K562 (cell line): Measurements from ENCODE around the gene TDRKH. TPM values are rescaled to one million over a fixed set of nuclear protein-coding genes. Genes with fewer than 3 reads are reported as not detected.

Experiments used
- CAMTA2 ChIP-seq: fragments of 250-450 bp; sonication (Bioruptor Pico); conservative IDR thresholded peaks from 2 replicates; pipeline ENCODE4 v1.5.1; 2022
- CBX5 ChIP-seq: IDR thresholded peaks from 2 replicates; pipeline ENCODE4 v1.6.1; 2014; ENCODE audit warnings: low read depth, borderline replicate concordance
- DIDO1 ChIP-seq: fragments of 450-650 bp; IDR thresholded peaks from 2 replicates; pipeline ENCODE4 v1.6.1; 2016; ENCODE audit warnings: low read depth, missing biosample characterization, missing genetic modification characterization
- GATA2 ChIP-seq: sonication (generic); formaldehyde crosslinking; IDR thresholded peaks from 2 replicates; pipeline ENCODE4 v1.4.0; 2020; ENCODE audit warnings: mild to moderate bottlenecking, missing genetic modification reagents
- HLTF ChIP-seq: fragments of 450-650 bp; IDR thresholded peaks from 2 replicates; pipeline ENCODE4 v1.6.1; 2016
- KLF6 ChIP-seq: fragments of 250-450 bp; sonication (Bioruptor Pico); IDR thresholded peaks from 2 replicates; pipeline ENCODE4 v1.4.0; 2020; ENCODE audit warnings: mild to moderate bottlenecking, moderate library complexity, borderline replicate concordance
- MCM7 ChIP-seq, 2 experiments: fragments of 450-650 bp; IDR thresholded peaks; 2 replicates each; pipeline ENCODE4 v1.6.1; 2016 to 2018
- NFIX ChIP-seq: fragments of 250-450 bp; sonication (Bioruptor Pico); IDR thresholded peaks from 2 replicates; pipeline ENCODE4 v1.4.0; 2020; ENCODE audit warnings: low read depth, mild to moderate bottlenecking, moderate library complexity
- POLR3A ChIP-seq: IDR thresholded peaks from 2 replicates; pipeline ENCODE4 v1.6.1; 2011; ENCODE audit warnings: borderline replicate concordance, mild to moderate bottlenecking, moderate library complexity; ENCODE audit not compliant: insufficient read length, insufficient read depth; ENCODE audit errors: extremely low read depth
- RAD51 ChIP-seq: fragments of 450-650 bp; IDR thresholded peaks from 2 replicates; pipeline ENCODE4 v1.7.1; 2016; ENCODE audit warnings: low read depth, mild to moderate bottlenecking, borderline replicate concordance
- TRIM25 ChIP-seq: fragments of 450-650 bp; IDR thresholded peaks from 2 replicates; pipeline ENCODE4 v1.7.0; 2016; ENCODE audit warnings: borderline replicate concordance
- ZNF609 ChIP-seq: sonication (generic); formaldehyde crosslinking; IDR thresholded peaks from 2 replicates; pipeline ENCODE4 v1.8.1; 2023; ENCODE audit warnings: missing genetic modification reagents, mild to moderate bottlenecking, borderline replicate concordance
- ZSCAN32 ChIP-seq: fragments of 450-650 bp; formaldehyde crosslinking; IDR thresholded peaks from 2 replicates; pipeline ENCODE4 v1.4.0; 2020; ENCODE audit warnings: mild to moderate bottlenecking, moderate library complexity
- polyA plus RNA-seq, 8 experiments: library from polyadenylated mRNA; depleted of rRNA in 4 of 8; stranded (reverse) in 5 of 8; unstranded in 3 of 8; fragments of >200 nt; fragmentation: Nextera tagmentation in 2 of 8; fragmentation: Illumina TruSeq in 1 of 8; extraction: Ambion mirVana in 2 of 8; extraction: Trizol in 1 of 8; gene quantifications; 2 replicates each; pipeline versions ENCODE4 v1.2.1 to v1.2.3, GENCODE V29; 2011 to 2014; ENCODE audit warnings: inconsistent platforms in 1 of 8, missing spikeins in 1 of 8
- total RNA-seq, 7 experiments: library from RNA; depleted of rRNA in 6 of 7; stranded (reverse); fragments of >200 nt in 6 of 7; fragmentation: Illumina TruSeq in 2 of 7; extraction: Trizol in 2 of 7; gene quantifications; 2 replicates each; pipeline versions ENCODE4 v1.2.1 to v1.2.3, GENCODE V29; 2011 to 2021; ENCODE audit warnings: low replicate concordance in 1 of 7
- TF ChIP-seq, protein P1 (sequence below): sonication (generic); formaldehyde crosslinking; IDR thresholded peaks from 2 replicates; pipeline ENCODE4 v1.8.1; 2023; ENCODE audit warnings: mild to moderate bottlenecking, missing genetic modification reagents
- TF ChIP-seq, protein P2 (sequence below): fragments of 250-450 bp; sonication (Bioruptor Pico); IDR thresholded peaks from 2 replicates; pipeline ENCODE4 v1.5.0; 2021

The TDRKH gene
- total and polyA plus RNA-seq, 9 of the 15 experiments (the other 6 are each of a cell fraction or from before 2014, with no cell fraction given) = 4.3 to 21.3 (median 8.4) TPM

DNA sequence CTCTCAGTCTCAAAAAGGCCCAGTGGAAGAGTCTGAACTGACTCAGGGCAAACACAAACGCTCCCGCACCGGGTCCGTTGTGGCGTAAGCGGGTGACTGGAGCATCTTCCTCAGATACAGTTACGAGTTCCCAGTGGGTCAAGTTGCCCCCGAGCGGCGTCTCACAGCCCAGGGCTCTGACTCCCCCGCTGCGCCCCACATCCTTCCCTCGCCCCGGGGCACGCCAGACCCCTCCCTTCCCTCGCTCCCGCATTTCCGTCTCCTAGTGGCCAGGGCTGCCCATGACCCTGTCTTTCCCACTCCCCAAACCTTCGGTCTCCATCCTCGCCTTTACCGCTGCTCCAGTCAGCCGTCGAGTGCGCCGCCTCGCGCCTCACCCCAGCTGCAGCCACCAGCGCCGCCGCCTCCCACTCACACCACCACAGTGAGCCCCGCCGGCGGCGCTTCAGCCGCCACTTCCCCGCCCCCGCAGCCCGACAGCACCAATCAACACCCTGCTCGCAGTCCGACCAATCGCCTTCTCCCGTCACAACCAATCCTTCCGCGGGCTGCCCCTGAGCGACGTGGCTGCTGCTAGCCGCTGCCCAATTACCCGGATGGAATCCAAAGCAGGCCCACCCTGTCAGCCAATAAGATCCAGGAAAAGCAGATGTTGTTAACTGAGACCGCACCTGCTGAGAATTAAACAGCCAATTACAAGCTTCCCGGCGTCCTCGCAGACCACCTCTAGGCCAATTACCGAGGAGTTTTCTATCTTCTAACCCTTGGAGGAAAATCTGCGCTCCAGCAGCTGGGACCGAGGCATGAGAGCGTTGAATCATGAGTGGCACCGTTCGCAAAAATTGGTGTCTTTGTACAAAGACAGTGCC, at the start of gene TDRKH (continued):
- no peak for TF ChIP-seq RAD51
- TF ChIP-seq CBX5 = peak; percentile 60; the same call in 1 of the 2 replicates
- peak; percentile 87; the same call in 1 of the 2 replicates for TF ChIP-seq ZNF609 (CRISPR knock-in tag)
- no peak for TF ChIP-seq KLF6 (CRISPR knock-in tag)
- peak; percentile 86; the same call in 1 of the 2 replicates for TF ChIP-seq HLTF
- no peak for TF ChIP-seq MCM7 (IDR thresholded peaks at IDR 0.05)
- TF ChIP-seq NFIX (CRISPR knock-in tag) = no peak
- TF ChIP-seq CAMTA2 (CRISPR knock-in tag) = no peak
- TF ChIP-seq GATA2 (CRISPR knock-in tag) = no peak
- TF ChIP-seq ZSCAN32 (CRISPR knock-in tag) = no peak
- no peak for TF ChIP-seq TRIM25
- TF ChIP-seq DIDO1 (tag) = no peak; the same call in 1 of the 2 replicates
- TF ChIP-seq POLR3A = no peak
- TF ChIP-seq, protein P1, sequence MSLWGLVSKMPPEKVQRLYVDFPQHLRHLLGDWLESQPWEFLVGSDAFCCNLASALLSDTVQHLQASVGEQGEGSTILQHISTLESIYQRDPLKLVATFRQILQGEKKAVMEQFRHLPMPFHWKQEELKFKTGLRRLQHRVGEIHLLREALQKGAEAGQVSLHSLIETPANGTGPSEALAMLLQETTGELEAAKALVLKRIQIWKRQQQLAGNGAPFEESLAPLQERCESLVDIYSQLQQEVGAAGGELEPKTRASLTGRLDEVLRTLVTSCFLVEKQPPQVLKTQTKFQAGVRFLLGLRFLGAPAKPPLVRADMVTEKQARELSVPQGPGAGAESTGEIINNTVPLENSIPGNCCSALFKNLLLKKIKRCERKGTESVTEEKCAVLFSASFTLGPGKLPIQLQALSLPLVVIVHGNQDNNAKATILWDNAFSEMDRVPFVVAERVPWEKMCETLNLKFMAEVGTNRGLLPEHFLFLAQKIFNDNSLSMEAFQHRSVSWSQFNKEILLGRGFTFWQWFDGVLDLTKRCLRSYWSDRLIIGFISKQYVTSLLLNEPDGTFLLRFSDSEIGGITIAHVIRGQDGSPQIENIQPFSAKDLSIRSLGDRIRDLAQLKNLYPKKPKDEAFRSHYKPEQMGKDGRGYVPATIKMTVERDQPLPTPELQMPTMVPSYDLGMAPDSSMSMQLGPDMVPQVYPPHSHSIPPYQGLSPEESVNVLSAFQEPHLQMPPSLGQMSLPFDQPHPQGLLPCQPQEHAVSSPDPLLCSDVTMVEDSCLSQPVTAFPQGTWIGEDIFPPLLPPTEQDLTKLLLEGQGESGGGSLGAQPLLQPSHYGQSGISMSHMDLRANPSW = no peak
- TF ChIP-seq, protein P2, sequence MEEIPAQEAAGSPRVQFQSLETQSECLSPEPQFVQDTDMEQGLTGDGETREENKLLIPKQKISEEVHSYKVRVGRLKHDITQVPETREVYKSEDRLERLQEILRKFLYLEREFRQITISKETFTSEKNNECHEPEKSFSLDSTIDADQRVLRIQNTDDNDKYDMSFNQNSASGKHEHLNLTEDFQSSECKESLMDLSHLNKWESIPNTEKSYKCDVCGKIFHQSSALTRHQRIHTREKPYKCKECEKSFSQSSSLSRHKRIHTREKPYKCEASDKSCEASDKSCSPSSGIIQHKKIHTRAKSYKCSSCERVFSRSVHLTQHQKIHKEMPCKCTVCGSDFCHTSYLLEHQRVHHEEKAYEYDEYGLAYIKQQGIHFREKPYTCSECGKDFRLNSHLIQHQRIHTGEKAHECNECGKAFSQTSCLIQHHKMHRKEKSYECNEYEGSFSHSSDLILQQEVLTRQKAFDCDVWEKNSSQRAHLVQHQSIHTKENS (CRISPR knock-in tag) = no peak
